ENCODE measurements around the gene ZW10.
"Not testable (repeated sequence)": the region's sequence is repeated elsewhere in the genome, so short reads cannot be mapped to it uniquely, and the experiment has no call there.

The ZW10 gene

GRCh38 chr11:113705871-113706655 lies 67.4 kb downstream of the ZW10 start, which contains the start of gene TMPRSS5:
Gene TMPRSS5 (minus strand): TSS chr11:113706308. CDS start chr11:113706224, 84 bp downstream.
- no peak for TF ChIP-seq CTCF (conservative IDR thresholded peaks at IDR 0.05; ENCODE audit: low read depth, low read length)
- no peaks in the 10 kb centered on the region for H3K79me2 ChIP-seq (ENCODE audit: insufficient read depth, low read depth)
- H3K27me3 ChIP-seq (ENCODE audit: insufficient read depth, low read depth): no peaks in the 10 kb centered on the region
- H3K4me3 ChIP-seq (IDR thresholded peaks at IDR 0.05; ENCODE audit: insufficient read depth, low read depth, low read length): no peak within 1 kb of the TSS
- H3K4me2 ChIP-seq: no peak within 1 kb of the TSS
- no peaks in the 10 kb centered on the region for H3K36me3 ChIP-seq (ENCODE audit: insufficient read depth)
- no peaks in the 10 kb centered on the region for H4K20me1 ChIP-seq (ENCODE audit: insufficient read depth)
- no peak within 1 kb of the TSS for H3K9ac ChIP-seq
- H3K27ac ChIP-seq: no peak within 1 kb of the TSS
- H2AFZ ChIP-seq (ENCODE audit: low read depth): no peak within 1 kb of the TSS
- no peaks in the 10 kb centered on the region for H3K4me1 ChIP-seq (ENCODE audit: low read depth, poor library complexity, severe bottlenecking)

GRCh38 chr11:113703551-113703950 lies 69.9 kb downstream of the ZW10 start:
- H2AFZ ChIP-seq (ENCODE audit: low read depth); H3K27me3 ChIP-seq (ENCODE audit: insufficient read depth, low read depth); H3K36me3 ChIP-seq (ENCODE audit: insufficient read depth); H3K4me2 ChIP-seq; H3K4me1 ChIP-seq (ENCODE audit: low read depth, poor library complexity, severe bottlenecking); H4K20me1 ChIP-seq (ENCODE audit: insufficient read depth); H3K9ac ChIP-seq; H3K79me2 ChIP-seq (ENCODE audit: insufficient read depth, low read depth); H3K4me3 ChIP-seq (IDR thresholded peaks at IDR 0.05; ENCODE audit: insufficient read depth, low read depth, low read length); H3K27ac ChIP-seq: not testable (repeated sequence)

- no peak for TF ChIP-seq CTCF (conservative IDR thresholded peaks at IDR 0.05; ENCODE audit: low read depth, low read length)
- H3K4me3 ChIP-seq (IDR thresholded peaks at IDR 0.05; ENCODE audit: insufficient read depth, low read depth, low read length): no peak overlapping the region
- H3K4me1 ChIP-seq (ENCODE audit: low read depth, poor library complexity, severe bottlenecking): no peaks in the 10 kb centered on the region
- H3K36me3 ChIP-seq (ENCODE audit: insufficient read depth): no peaks in the 10 kb centered on the region
- no peak overlapping the region for H3K9ac ChIP-seq
- no peak overlapping the region for H3K4me2 ChIP-seq
- H3K27ac ChIP-seq: no peak overlapping the region
- no peak overlapping the region for H2AFZ ChIP-seq (ENCODE audit: low read depth)
- no peaks in the 10 kb centered on the region for H4K20me1 ChIP-seq (ENCODE audit: insufficient read depth)
- no peaks in the 10 kb centered on the region for H3K27me3 ChIP-seq (ENCODE audit: insufficient read depth, low read depth)
- H3K79me2 ChIP-seq (ENCODE audit: insufficient read depth, low read depth): no peaks in the 10 kb centered on the region
Observed at GRCh38 chr11:113701491-113701890, 72.0 kb downstream of the ZW10 start.

DNA sequence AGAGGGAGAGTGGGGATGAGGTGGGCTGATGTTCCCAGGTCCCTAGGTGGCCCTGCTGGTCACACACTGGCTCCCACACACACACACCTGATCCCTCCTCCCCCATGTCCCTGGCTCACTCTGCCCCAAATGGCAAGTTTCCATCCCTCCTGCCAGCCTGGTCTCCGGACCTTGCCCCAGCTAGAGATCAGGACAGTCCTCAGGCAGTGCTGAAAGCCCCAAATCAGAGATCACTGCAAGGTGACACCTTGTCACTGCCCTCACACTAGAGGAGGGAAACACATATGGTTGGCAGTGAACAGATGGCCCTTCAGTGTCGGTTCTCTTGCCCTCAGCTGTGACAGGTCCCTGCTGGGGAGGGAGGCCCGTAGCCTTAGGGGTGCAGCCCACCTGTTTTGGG lies 75.0 kb downstream of the ZW10 start:
- H3K4me1 ChIP-seq (ENCODE audit: low read depth, poor library complexity, severe bottlenecking): no peaks in the 10 kb centered on the region
- H3K4me2 ChIP-seq: no peak overlapping the region
- no peaks in the 10 kb centered on the region for H3K79me2 ChIP-seq (ENCODE audit: insufficient read depth, low read depth)
- no peaks in the 10 kb centered on the region for H4K20me1 ChIP-seq (ENCODE audit: insufficient read depth)
- no peak overlapping the region for H3K4me3 ChIP-seq (IDR thresholded peaks at IDR 0.05; ENCODE audit: insufficient read depth, low read depth, low read length)
- TF ChIP-seq CTCF (conservative IDR thresholded peaks at IDR 0.05; ENCODE audit: low read depth, low read length): no peak
- H3K36me3 ChIP-seq (ENCODE audit: insufficient read depth): no peaks in the 10 kb centered on the region
- H3K27me3 ChIP-seq (ENCODE audit: insufficient read depth, low read depth): no peaks in the 10 kb centered on the region
- no peak overlapping the region for H2AFZ ChIP-seq (ENCODE audit: low read depth)
- no peak overlapping the region for H3K9ac ChIP-seq
- no peak overlapping the region for H3K27ac ChIP-seq

DNA sequence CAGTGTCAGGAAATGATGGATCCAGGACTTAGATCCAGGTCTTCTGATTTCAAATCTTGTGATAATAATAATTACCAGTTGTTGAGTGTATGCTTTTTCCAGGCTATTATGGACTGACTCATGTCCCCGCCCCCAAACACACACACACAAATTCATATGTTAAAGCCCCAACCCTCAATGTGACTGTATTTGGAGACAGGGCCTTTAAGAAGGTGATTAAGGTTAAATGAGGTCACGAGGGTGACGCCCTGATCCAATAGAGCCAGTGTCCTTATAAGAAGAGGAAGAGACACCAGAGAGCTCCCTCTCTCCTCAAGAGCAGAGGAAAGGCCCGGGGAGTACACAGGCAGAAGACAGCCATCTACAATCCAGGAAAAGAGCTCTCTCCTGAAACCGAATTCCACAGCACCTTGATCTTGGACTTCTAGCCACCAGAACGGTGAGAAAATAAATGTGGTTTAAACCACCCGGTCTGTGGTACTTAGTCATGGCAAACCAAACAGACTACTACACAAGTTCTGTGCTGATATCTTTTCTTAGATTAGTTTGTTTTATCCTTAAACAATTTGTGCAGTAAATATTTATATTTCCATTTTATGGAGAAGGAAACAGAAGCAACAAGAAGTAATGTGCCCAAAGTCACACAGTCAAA lies 75.6 kb downstream of the ZW10 start:
- Histone ChIP-seq H3K79me2 (ENCODE audit: insufficient read depth, low read depth) (no peaks in the 10 kb centered on the region), H3K36me3 (ENCODE audit: insufficient read depth) (no peaks in the 10 kb centered on the region), H3K4me1 (ENCODE audit: low read depth, poor library complexity, severe bottlenecking) (no peaks in the 10 kb centered on the region), H3K9ac (no peak overlapping the region), H3K4me2 (no peak overlapping the region), H3K27me3 (ENCODE audit: insufficient read depth, low read depth) (no peaks in the 10 kb centered on the region), H4K20me1 (ENCODE audit: insufficient read depth) (no peaks in the 10 kb centered on the region), H3K4me3 (IDR thresholded peaks at IDR 0.05; ENCODE audit: insufficient read depth, low read depth, low read length) (no peak overlapping the region), H3K27ac (no peak overlapping the region), H2AFZ (ENCODE audit: low read depth) (no peak overlapping the region)
- TF ChIP-seq CTCF (conservative IDR thresholded peaks at IDR 0.05; ENCODE audit: low read depth, low read length): no peak
